HUES64 (cell line): ENCODE data around the gene ANKRD10.

Source experiments
- H3K27ac ChIP-seq: 2 replicates; pipeline ENCODE4 v1.7.0; 2013; ENCODE audit warnings: low read depth, low read length, inconsistent platforms
- H3K27me3 ChIP-seq: 2 replicates; pipeline ENCODE4 v1.6.1; 2013; ENCODE audit warnings: mild to moderate bottlenecking, low read length; ENCODE audit not compliant: insufficient read depth
- H3K36me3 ChIP-seq: 2 replicates; pipeline ENCODE4 v1.6.1; 2013; ENCODE audit warnings: mild to moderate bottlenecking, low read length; ENCODE audit not compliant: insufficient read depth
- H3K4me1 ChIP-seq: 2 replicates; pipeline ENCODE4 v1.6.1; 2013; ENCODE audit warnings: mild to moderate bottlenecking, low read length, moderate library complexity; ENCODE audit not compliant: insufficient read depth
- H3K4me3 ChIP-seq: 2 replicates; pipeline ENCODE4 v1.5.1; 2013; ENCODE audit warnings: mild to moderate bottlenecking, low read length, moderate library complexity
- H3K9ac ChIP-seq: 2 replicates; pipeline ENCODE4 v1.6.1; 2013; ENCODE audit warnings: mild to moderate bottlenecking, low read depth, low read length
- H3K9me3 ChIP-seq: 2 replicates; pipeline ENCODE4 v1.6.1; 2013; ENCODE audit warnings: low read depth, low read length; ENCODE audit not compliant: insufficient read depth
- WGBS: fragments of 150-250, 120-280 bp; methylation state at CpG from one replicate; pipeline ENCODE4 v1.1.7; 2013; ENCODE audit warnings: missing lambda C conversion rate; 5-methylcytosine and 5-hydroxymethylcytosine counted together

The ANKRD10 gene

GRCh38 chr13:110913322-110914080, 1.4 kb downstream of the ANKRD10 start:
- Histone ChIP-seq H3K36me3 (peaks cover 20% of the 10 kb centered on the region), H3K4me1 (peaks cover 37% of the 10 kb centered on the region), H3K27me3 (no peaks in the 10 kb centered on the region), H3K9ac (peak overlapping the region; percentile 100), H3K27ac (peak overlapping the region; percentile 99), H3K9me3 (no peaks in the 10 kb centered on the region), H3K4me3 (peak overlapping the region; percentile 99)
- WGBS: 2% methylated on average over 16 of the region's 16 CpGs

- Histone ChIP-seq H3K4me1 (peaks cover 45% of the 10 kb centered on the region), H3K9ac (peak overlapping the region; percentile 100), H3K4me3 (peak overlapping the region; percentile 99), H3K36me3 (peaks cover 27% of the 10 kb centered on the region), H3K27ac (peak overlapping the region; percentile 21), H3K27me3 (no peaks in the 10 kb centered on the region), H3K9me3 (no peaks in the 10 kb centered on the region)
- 18% methylated on average over 9 of the region's 10 CpGs for WGBS
These were observed 2.2 kb downstream of the ANKRD10 start for GRCh38 chr13:110912651-110913051.

DNA sequence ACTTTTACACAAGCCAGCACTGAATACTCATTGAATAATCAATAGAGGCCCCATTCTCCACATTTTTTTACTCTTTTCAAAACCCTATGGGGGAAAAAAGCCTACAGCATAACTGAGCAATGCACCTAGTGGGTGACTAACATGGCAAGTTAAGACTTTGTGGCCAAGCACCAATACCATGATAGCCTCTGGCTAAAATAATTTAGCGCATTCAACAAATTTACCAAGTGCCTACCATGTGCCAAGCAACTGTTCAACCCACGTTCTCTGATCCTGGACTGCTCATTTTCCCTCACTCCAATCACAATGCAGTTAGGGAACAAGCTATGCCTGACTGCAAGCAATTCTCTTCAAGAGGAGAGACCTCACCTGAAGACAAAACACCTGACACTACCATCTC, 3.0 kb downstream of the ANKRD10 start:
- peaks cover 51% of the 10 kb centered on the region for H3K4me1 ChIP-seq
- no peaks in the 10 kb centered on the region for H3K27me3 ChIP-seq
- peak overlapping the region; percentile 99 for H3K4me3 ChIP-seq
- H3K27ac ChIP-seq: 0 out of 2 replicates have a peak overlapping the region, but pooled peaks have one; percentile 10
- WGBS: 75% methylated on average over 2 of the region's 2 CpGs
- H3K9me3 ChIP-seq: no peaks in the 10 kb centered on the region
- no peak overlapping the region for H3K9ac ChIP-seq
- H3K36me3 ChIP-seq: peaks cover 33% of the 10 kb centered on the region

DNA sequence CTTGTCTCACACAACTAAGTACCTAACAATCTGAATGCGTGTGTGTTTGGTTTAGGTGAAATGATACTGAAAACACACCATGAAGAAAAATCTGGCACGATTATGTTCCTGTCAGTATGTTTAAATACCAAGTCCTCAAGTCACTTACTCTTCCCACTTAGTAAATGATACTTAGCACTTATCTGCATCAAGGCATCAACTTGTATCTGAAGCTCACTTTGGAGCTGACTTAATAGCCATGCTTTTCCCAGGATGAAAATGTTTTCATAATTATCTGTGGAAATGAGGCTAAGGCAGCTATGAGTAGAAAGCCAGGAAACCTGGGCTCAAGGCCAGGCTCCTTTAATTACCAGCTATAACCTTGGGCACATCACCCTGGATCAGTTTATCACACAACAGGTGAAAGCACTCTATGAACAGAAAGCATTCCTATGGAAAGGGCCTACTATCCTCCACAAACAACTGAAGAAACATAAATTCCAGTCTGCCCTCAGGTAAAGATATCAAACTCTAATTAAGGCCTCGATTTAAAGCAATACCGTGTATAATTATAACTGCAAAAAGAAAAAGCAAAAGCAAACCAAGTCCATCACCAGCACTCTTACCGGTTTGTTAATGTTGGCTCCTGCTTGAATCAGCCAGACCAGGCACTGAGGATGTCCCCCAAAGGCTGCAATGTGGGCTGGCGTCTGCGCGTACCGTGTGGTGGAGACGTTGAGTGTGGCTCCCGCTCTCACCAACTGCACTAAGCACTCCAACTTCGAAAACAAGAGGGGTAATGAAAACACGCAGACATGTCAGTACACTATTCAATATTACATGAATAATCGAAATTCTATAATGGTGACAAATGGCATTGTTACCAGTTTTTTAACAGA, 4.6 kb downstream of the ANKRD10 start:
- H3K9ac ChIP-seq: peak overlapping the region; percentile 7; the same call in 1 of the 2 replicates
- 86% methylated on average over 13 of the region's 14 CpGs for WGBS
- no peaks in the 10 kb centered on the region for H3K9me3 ChIP-seq
- peak overlapping the region; percentile 0; the same call in 1 of the 2 replicates for H3K4me3 ChIP-seq
- no peaks in the 10 kb centered on the region for H3K27me3 ChIP-seq
- peaks cover 49% of the 10 kb centered on the region for H3K36me3 ChIP-seq
- H3K27ac ChIP-seq: peak overlapping the region; percentile 96
- H3K4me1 ChIP-seq: peaks cover 64% of the 10 kb centered on the region

- H3K27ac ChIP-seq: peak overlapping the region; percentile 96
- H3K4me3 ChIP-seq: peak overlapping the region; percentile 19
- peaks cover 69% of the 10 kb centered on the region for H3K36me3 ChIP-seq
- 63% methylated on average over 9 of the region's 9 CpGs for WGBS
- H3K4me1 ChIP-seq: peaks cover 64% of the 10 kb centered on the region
- H3K9ac ChIP-seq: peak overlapping the region; percentile 76
- no peaks in the 10 kb centered on the region for H3K27me3 ChIP-seq
- H3K9me3 ChIP-seq: no peaks in the 10 kb centered on the region
These were observed 6.6 kb downstream of the ANKRD10 start for GRCh38 chr13:110907951-110908898.

DNA sequence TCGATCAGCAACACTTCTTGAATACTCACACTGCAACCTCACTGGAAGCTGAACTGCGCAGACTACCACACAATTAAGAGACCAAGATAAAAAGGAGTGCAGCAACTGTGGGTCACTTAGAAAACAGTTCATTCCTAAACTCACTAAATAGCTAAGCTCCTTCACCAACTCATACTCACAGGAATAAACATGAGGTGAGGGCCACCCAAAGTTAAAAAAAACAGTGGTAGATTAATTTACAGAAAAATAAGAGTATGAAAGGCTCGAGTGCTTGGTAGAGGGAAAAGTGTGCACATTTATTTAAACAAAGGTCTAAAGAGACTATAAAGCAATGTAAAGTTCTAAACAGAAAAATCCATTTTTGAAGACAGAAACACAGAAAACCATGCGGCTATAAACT, 7.6 kb downstream of the ANKRD10 start:
- 91% methylated on average over 3 of the region's 4 CpGs for WGBS
- peaks cover 79% of the 10 kb centered on the region for H3K36me3 ChIP-seq
- peaks cover 62% of the 10 kb centered on the region for H3K4me1 ChIP-seq
- H3K9me3 ChIP-seq: no peaks in the 10 kb centered on the region
- H3K9ac ChIP-seq: peak overlapping the region; percentile 76
- H3K4me3 ChIP-seq: no peak overlapping the region
- H3K27me3 ChIP-seq: no peaks in the 10 kb centered on the region
- H3K27ac ChIP-seq: peak overlapping the region; percentile 96

DNA sequence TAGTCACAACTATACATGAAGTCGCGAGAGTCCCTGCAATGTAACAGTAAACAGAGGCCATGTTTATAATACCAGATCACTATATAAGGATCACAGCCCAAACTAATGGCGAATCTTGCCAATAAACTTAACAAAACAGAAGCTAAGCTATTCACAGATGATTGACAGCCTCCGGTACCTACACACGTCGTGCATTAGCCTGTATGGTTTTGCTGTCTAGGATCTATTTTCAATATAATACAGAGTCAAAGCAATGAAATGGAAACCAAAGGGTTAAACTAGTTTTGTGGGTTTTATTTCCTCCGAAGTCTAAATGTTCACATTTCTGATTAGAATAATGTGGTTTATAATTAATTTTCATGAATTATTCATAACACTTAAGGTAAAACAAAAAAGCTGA, 10.1 kb downstream of the ANKRD10 start:
- no peak overlapping the region for H3K27ac ChIP-seq
- H3K9me3 ChIP-seq: no peaks in the 10 kb centered on the region
- WGBS: 94% methylated on average over 6 of the region's 7 CpGs
- no peak overlapping the region for H3K4me3 ChIP-seq
- H3K36me3 ChIP-seq: peaks cover 93% of the 10 kb centered on the region
- peaks cover 39% of the 10 kb centered on the region for H3K4me1 ChIP-seq
- no peak overlapping the region for H3K9ac ChIP-seq
- H3K27me3 ChIP-seq: no peaks in the 10 kb centered on the region

GRCh38 chr13:110902370-110902769, 12.5 kb downstream of the ANKRD10 start:
- Histone ChIP-seq H3K4me3 (no peak overlapping the region), H3K4me1 (peaks cover 16% of the 10 kb centered on the region), H3K27me3 (no peaks in the 10 kb centered on the region), H3K9ac (no peak overlapping the region), H3K9me3 (no peaks in the 10 kb centered on the region), H3K36me3 (peaks cover 95% of the 10 kb centered on the region), H3K27ac (no peak overlapping the region)
- WGBS: 98% methylated on average over 2 of the region's 2 CpGs

- Histone ChIP-seq H3K4me1 (no peaks in the 10 kb centered on the region), H3K9me3 (no peaks in the 10 kb centered on the region), H3K36me3 (peaks cover 95% of the 10 kb centered on the region), H3K4me3 (no peak overlapping the region), H3K27me3 (no peaks in the 10 kb centered on the region), H3K9ac (no peak overlapping the region), H3K27ac (no peak overlapping the region)
- WGBS: 92% methylated on average over 6 of the region's 6 CpGs
These were observed 17.3 kb downstream of the ANKRD10 start for GRCh38 chr13:110897521-110897920.

DNA sequence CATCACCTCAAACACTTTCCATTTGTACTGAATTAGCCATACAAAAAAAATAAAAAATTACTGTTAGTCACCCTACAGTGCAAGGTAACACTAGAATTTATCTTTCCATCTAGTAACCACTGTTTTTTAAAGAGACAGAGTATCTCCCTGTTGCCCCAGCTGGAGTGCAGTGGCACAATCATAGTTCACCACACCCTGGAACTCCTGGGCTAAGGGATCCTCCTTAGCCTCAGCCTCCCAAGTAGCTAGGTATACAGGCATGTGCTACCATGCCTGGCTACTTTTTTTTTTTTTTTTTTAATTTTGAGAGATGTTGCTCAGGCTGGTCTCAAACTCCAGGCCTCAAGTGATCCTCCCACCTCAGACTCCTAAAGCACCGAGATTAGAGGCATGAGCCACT, 17.9 kb downstream of the ANKRD10 start:
- Histone ChIP-seq H3K9ac (no peak overlapping the region), H3K9me3 (no peaks in the 10 kb centered on the region), H3K36me3 (peaks cover 95% of the 10 kb centered on the region), H3K27ac (no peak overlapping the region), H3K4me1 (no peaks in the 10 kb centered on the region), H3K27me3 (no peaks in the 10 kb centered on the region), H3K4me3 (no peak overlapping the region)
- WGBS: 100% methylated on average over 1 of the region's 1 CpG
